HEK293T (cell line): ENCODE measurements around the gene MAST4.

Experiments
- CTCF ChIA-PET: fragments of 350-600 bp; formaldehyde crosslinking; extraction: SDS; loops from one replicate; lab custom pipeline; 2021; ENCODE audit warnings: antibody characterized with exemption, inconsistent platforms; lab: Yijun Ruan, JAX
- POLR2A ChIA-PET: fragments of 350-600 bp; formaldehyde crosslinking; extraction: SDS; loops from one replicate; lab custom pipeline; 2020; ENCODE audit warnings: antibody characterized with exemption, inconsistent platforms; lab: Yijun Ruan, JAX
- DNase-seq: peaks from one replicate; pipeline ENCODE4 v3.0.0; 2012; ENCODE audit warnings: mixed read lengths; ENCODE audit errors: extremely low spot score
- ARNT ChIP-seq: fragments of 450-650 bp; IDR thresholded peaks from 2 replicates; pipeline ENCODE4 v1.6.1; 2017; ENCODE audit warnings: mild to moderate bottlenecking
- BHLHE40 ChIP-seq: fragments of 450-650 bp; IDR thresholded peaks from 2 replicates; pipeline ENCODE4 v1.6.1; 2016; ENCODE audit warnings: mild to moderate bottlenecking, moderate library complexity, borderline replicate concordance
- CTBP1 ChIP-seq: fragments of 450-650 bp; IDR thresholded peaks from 2 replicates; pipeline ENCODE4 v1.6.1; 2016; ENCODE audit warnings: borderline replicate concordance
- ELF4 ChIP-seq: fragments of 450-650 bp; IDR thresholded peaks from 2 replicates; pipeline ENCODE4 v1.6.1; 2017; ENCODE audit warnings: antibody characterized with exemption
- FOXA1 ChIP-seq: fragments of 450-650 bp; IDR thresholded peaks from 2 replicates; pipeline ENCODE4 v1.6.1; 2016; ENCODE audit warnings: mild to moderate bottlenecking
- FOXK2 ChIP-seq: fragments of 450-650 bp; IDR thresholded peaks from 2 replicates; pipeline ENCODE4 v1.6.1; 2016; ENCODE audit warnings: mild to moderate bottlenecking
- FOXM1 ChIP-seq: fragments of 450-650 bp; IDR thresholded peaks from 2 replicates; pipeline ENCODE4 v1.6.1; 2017; ENCODE audit warnings: mild to moderate bottlenecking, borderline replicate concordance
- HDGF ChIP-seq: fragments of 450-650 bp; IDR thresholded peaks from 2 replicates; pipeline ENCODE4 v1.6.1; 2017; ENCODE audit warnings: antibody characterized with exemption, borderline replicate concordance
- L3MBTL2 ChIP-seq: fragments of 450-650 bp; conservative IDR thresholded peaks from 2 replicates; pipeline ENCODE4 v1.6.1; 2016; ENCODE audit warnings: mild to moderate bottlenecking
- LEF1 ChIP-seq: fragments of 450-650 bp; IDR thresholded peaks from 2 replicates; pipeline ENCODE4 v1.6.1; 2017; ENCODE audit warnings: mild to moderate bottlenecking, borderline replicate concordance
- NFRKB ChIP-seq: fragments of 450-650 bp; IDR thresholded peaks from 2 replicates; pipeline ENCODE4 v1.6.1; 2016; ENCODE audit warnings: mild to moderate bottlenecking, moderate library complexity
- SP1 ChIP-seq: fragments of 450-650 bp; IDR thresholded peaks from 2 replicates; pipeline ENCODE4 v1.6.1; 2017
- SUZ12 ChIP-seq: fragments of 450-650 bp; IDR thresholded peaks from 2 replicates; pipeline ENCODE4 v1.6.1; 2016; ENCODE audit warnings: mild to moderate bottlenecking
- TARDBP ChIP-seq: fragments of 450-650 bp; IDR thresholded peaks from 2 replicates; pipeline ENCODE4 v1.6.1; 2016
- ZNF384 ChIP-seq: fragments of 450-650 bp; IDR thresholded peaks from 2 replicates; pipeline ENCODE4 v1.6.1; 2016
- TF ChIP-seq, protein P1 (sequence below): fragments of 450-650 bp; IDR thresholded peaks from 2 replicates; pipeline ENCODE4 v1.6.1; 2016

Gene MAST4

GRCh38 chr5:66987126-66987525 is 390.9 kb downstream of the MAST4 start:
- ChIA-PET POLR2A (no interaction called here), CTCF (interaction anchor here (0.6 to 1.2 kb wide), 5 partner anchors 18 to 116 kb away, joined by 3 to 7 read pairs (median 3); no protein-coding TSS in a partner anchor)
- TF ChIP-seq TARDBP, result no peak
- TF ChIP-seq ARNT, result no peak
- no peak for TF ChIP-seq BHLHE40
- TF ChIP-seq FOXK2, result no peak
- TF ChIP-seq FOXM1, result no peak
- TF ChIP-seq CTBP1, result no peak
- TF ChIP-seq, protein P1, sequence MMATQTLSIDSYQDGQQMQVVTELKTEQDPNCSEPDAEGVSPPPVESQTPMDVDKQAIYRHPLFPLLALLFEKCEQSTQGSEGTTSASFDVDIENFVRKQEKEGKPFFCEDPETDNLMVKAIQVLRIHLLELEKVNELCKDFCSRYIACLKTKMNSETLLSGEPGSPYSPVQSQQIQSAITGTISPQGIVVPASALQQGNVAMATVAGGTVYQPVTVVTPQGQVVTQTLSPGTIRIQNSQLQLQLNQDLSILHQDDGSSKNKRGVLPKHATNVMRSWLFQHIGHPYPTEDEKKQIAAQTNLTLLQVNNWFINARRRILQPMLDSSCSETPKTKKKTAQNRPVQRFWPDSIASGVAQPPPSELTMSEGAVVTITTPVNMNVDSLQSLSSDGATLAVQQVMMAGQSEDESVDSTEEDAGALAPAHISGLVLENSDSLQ, result no peak
- no peak for TF ChIP-seq HDGF
- TF ChIP-seq SP1, result no peak
- no peak for TF ChIP-seq ZNF384
- no peak for TF ChIP-seq NFRKB
- no peak for TF ChIP-seq LEF1
- no peak for TF ChIP-seq SUZ12
- no peak for TF ChIP-seq L3MBTL2
- no peak for TF ChIP-seq ELF4
- no peak for TF ChIP-seq FOXA1
- no peak for DNase-seq

- no peak for DNase-seq
- POLR2A ChIA-PET, result no interaction called here
- no peak for TF ChIP-seq ZNF384
- no peak for TF ChIP-seq ELF4
- no peak for TF ChIP-seq HDGF
- no peak for TF ChIP-seq NFRKB
- TF ChIP-seq FOXM1, result no peak
- TF ChIP-seq L3MBTL2, result no peak
- TF ChIP-seq ARNT, result no peak
- no peak for TF ChIP-seq FOXK2
- CTCF ChIA-PET, result interaction anchor here (0.7 to 1.2 kb wide), 3 partner anchors 18 to 90 kb away, joined by 3 to 7 read pairs (median 3); no protein-coding TSS in a partner anchor
Observed at GRCh38 chr5:66987540-66987939, 391.3 kb downstream of the MAST4 start.

DNA sequence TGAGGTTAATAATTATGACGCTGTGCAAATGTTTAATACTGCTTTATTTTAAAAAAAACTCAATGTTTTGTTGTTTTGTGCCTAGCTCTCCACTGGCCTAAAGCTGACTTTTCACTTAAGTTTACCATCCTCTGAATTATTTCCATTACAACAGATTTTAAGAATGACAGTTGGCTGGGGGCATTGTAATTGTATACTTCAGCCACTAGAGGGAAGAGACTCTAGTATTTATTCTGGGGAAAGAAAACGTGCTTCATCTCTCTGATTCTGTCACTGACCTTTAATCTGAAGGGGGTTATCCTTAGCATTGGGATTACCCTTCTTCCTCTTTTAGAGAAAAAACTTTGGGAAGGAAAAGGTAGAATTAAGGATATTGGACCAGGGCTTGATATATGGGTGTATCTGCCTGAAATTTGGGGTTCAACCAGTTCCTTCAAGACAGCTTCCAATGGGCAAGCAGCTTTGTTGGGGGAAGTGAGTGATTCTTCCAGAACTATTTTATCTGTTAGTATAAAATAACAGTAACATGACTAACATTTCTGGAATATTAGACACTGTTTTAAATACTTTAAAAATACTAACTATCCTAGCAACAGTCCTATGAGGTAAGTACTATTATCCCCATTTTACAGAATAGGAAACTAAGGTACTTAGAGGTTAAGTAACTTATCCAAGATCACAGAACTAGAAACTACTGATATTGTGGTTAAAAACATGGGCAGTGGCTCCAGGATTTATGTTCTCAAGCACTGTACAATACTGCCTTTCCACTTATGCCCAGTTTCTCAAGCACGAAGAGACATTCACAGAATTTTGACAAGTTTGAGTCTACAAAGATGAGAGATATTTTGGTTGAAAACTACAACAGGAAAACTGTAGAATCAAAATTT is 392.0 kb downstream of the MAST4 start:
- POLR2A ChIA-PET, result no interaction called here
- DNase-seq, result peak; percentile 37
- CTCF ChIA-PET, result interaction anchor here (1.0 to 1.2 kb wide), 2 partner anchors 19 to 27 kb away, joined by 3 read pairs; no protein-coding TSS in a partner anchor
- no peak for TF ChIP-seq HDGF
- no peak for TF ChIP-seq NFRKB
- TF ChIP-seq, protein P1, result 0 out of 2 replicates have a peak, but pooled peaks have one; percentile 30
- no peak for TF ChIP-seq ELF4

- ChIA-PET CTCF (no interaction called here), POLR2A (interaction anchor here (1.0 kb wide), 1 partner anchor 15 kb away, joined by 4 read pairs; no protein-coding TSS in a partner anchor)
- no peak for DNase-seq
- TF ChIP-seq FOXM1 (no peak), ELF4 (no peak), L3MBTL2 (no peak), NFRKB (no peak), ARNT (no peak), TARDBP (no peak), SUZ12 (no peak), HDGF (no peak), SP1 (no peak), ZNF384 (no peak), CTBP1 (no peak), BHLHE40 (no peak), FOXK2 (no peak), FOXA1 (no peak), LEF1 (no peak)
- TF ChIP-seq, protein P1, result no peak
Observed at GRCh38 chr5:66989286-66989685, 393.1 kb downstream of the MAST4 start.

DNA sequence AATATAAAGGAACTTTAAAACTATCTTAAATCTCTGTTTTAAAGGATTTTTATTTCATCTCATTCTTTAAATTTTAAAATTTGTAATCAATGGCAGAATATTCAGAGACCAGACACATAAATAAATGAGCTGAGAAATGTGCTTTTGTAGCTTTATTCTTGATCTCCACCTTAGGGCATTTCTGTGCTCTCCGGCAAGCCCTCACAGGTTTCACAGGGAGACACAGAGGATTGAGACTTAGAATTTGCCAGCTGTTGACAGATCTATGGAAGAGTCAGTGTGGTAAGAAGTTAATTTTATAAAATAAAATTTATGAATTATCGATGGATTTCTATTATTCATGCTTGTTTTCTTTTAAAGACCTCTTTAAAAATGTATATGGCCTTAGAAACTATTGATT is 393.6 kb downstream of the MAST4 start:
- TF ChIP-seq SP1 (no peak), HDGF (no peak), ARNT (no peak), ZNF384 (no peak), L3MBTL2 (no peak), NFRKB (no peak), TARDBP (no peak), SUZ12 (no peak), ELF4 (no peak), FOXA1 (no peak)
- CTCF ChIA-PET, result no interaction called here
- no peak for DNase-seq
- POLR2A ChIA-PET, result interaction anchor here (1.0 kb wide), 1 partner anchor 15 kb away, joined by 4 read pairs; no protein-coding TSS in a partner anchor

DNA sequence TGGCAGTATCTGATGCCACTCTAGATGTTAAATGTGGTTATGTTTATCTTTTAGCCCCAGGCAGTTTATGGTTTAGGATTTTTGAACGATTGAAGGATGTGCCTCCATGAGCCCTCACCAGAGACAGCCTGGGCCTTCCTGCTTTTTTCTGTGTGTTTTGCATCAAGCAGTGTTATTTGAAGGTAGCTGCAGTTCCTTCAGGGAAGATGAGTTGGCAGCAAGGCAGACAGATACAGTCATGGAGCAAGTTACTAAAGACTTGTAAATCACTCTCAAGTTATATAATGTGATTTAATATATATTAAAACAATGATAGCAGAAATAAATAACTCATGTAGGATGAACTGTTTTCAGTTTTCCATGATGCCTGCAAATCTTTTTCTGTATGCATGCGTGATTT is 395.6 kb downstream of the MAST4 start:
- TF ChIP-seq FOXM1 (no peak), L3MBTL2 (no peak), ARNT (no peak), ELF4 (no peak), ZNF384 (no peak), HDGF (no peak), BHLHE40 (no peak), FOXK2 (no peak), NFRKB (no peak), FOXA1 (no peak), CTBP1 (no peak), LEF1 (no peak), SUZ12 (no peak), SP1 (no peak), TARDBP (no peak)
- TF ChIP-seq, protein P1, result no peak
- ChIA-PET POLR2A (interaction anchor here (1.3 kb wide), 1 partner anchor 13 kb away, joined by 5 read pairs; no protein-coding TSS in a partner anchor), CTCF (interaction anchor here (0.6 to 1.2 kb wide), 2 partner anchors 13 to 220 kb away, joined by 3 read pairs; no protein-coding TSS in a partner anchor)
- DNase-seq, result no peak
